ENCODE data around the gene PDE1C.

- no peak for TF ChIP-seq EZH2 (IDR thresholded peaks at IDR 0.05; ENCODE audit: insufficient read depth, poor library complexity, severe bottlenecking)
- TF ChIP-seq EZH2phosphoT487 (IDR thresholded peaks at IDR 0.05; ENCODE audit: insufficient read depth, low read depth) = no peak
Measured at GRCh38 chr7:31986878-31987518, 83.2 kb downstream of the PDE1C start.

All from GM23248 (cell line).